ENCODE data around the gene SPATA25.
"Not testable (repeated sequence)": the region's sequence is repeated elsewhere in the genome, so short reads cannot be mapped to it uniquely, and the experiment has no call there.

Gene SPATA25

DNA sequence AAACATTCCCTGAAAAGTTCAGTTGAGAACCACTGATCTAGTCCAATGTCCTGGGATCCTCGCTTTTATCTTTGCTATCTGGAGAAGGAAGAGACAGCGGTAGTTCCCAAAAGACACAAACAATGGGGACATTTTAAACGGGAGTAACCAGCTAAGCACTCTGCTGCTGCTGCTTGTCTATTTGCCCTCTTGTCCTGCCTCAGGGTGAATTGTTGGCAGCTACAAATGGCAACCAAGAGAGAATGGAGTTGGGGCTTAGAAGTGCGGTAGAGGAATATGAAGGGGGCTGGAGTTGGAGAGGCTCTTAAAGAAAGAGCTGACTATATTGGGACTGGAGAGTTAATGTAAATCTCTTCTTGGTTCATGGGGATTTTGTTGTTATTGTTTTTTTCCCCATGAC is 12.8 kb downstream of the SPATA25 start:
- no peak overlapping the region for H3K4me3 ChIP-seq (ENCODE audit: low read length)
- WGBS (ENCODE audit: extremely low coverage, insufficient coverage, low lambda C conversion rate): no CpG with 5 or more reads among the region's 4 CpGs
- H3K9ac ChIP-seq (ENCODE audit: low read length): no peak overlapping the region
- H3K56ac ChIP-seq (ENCODE audit: low read length): no peak overlapping the region
- no peak overlapping the region for H4K8ac ChIP-seq (ENCODE audit: low read depth, low read length)
- no peaks in the 10 kb centered on the region for H3K27me3 ChIP-seq (ENCODE audit: insufficient read depth, low read length, poor library complexity)
- no peaks in the 10 kb centered on the region for H3K79me2 ChIP-seq (ENCODE audit: control insufficient read depth, insufficient read depth, low read length)
- no peak overlapping the region for H2AK5ac ChIP-seq (ENCODE audit: low read length)
- no peak overlapping the region for H3K23ac ChIP-seq (ENCODE audit: low read length)
- H3K4ac ChIP-seq (ENCODE audit: low read depth, low read length): no peak overlapping the region
- H3K79me1 ChIP-seq (ENCODE audit: low read length): no peaks in the 10 kb centered on the region
- no peak overlapping the region for H4K5ac ChIP-seq (ENCODE audit: low read length)
- H2BK15ac ChIP-seq (replicated peaks; ENCODE audit: low read depth): no peak overlapping the region
- H3K36me3 ChIP-seq (ENCODE audit: control insufficient read depth, insufficient read depth, low read length): no peaks in the 10 kb centered on the region
- DNase-seq: peak; percentile 31
- H3K18ac ChIP-seq (ENCODE audit: low read length): no peak overlapping the region
- H3K4me1 ChIP-seq (ENCODE audit: control insufficient read depth, low read depth, low read length): no peaks in the 10 kb centered on the region
- H2BK120ac ChIP-seq (ENCODE audit: low read depth, low read length): no peak overlapping the region
- no peak overlapping the region for H2BK5ac ChIP-seq (ENCODE audit: low read length)
- H3K4me2 ChIP-seq (ENCODE audit: low read length): no peak overlapping the region
- H3K27ac ChIP-seq (ENCODE audit: low read depth, low read length): no peak overlapping the region

DNA sequence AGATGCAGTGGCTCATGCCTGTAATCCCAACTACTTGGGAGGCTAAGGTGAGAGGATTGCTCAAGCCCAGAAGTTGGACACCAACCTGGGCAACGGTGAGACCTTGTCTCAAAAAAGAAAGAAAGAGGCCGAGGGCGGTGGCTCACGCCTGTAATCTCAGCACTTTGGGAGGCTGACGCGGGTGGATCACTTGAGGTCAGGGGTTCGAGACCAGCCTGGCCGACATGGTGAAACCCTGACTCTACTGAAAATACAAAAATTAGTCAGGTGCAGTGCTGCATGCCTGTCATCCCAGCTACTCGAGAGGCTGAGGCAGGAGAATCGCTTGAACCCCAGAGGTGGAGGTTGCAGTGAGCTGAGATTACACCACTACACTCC is 13.3 kb downstream of the SPATA25 start:
- H3K36me3 ChIP-seq (ENCODE audit: control insufficient read depth, insufficient read depth, low read length); H3K18ac ChIP-seq (ENCODE audit: low read length); H4K8ac ChIP-seq (ENCODE audit: low read depth, low read length): not testable (repeated sequence)

GRCh38 chr20:45873409-45874103 is 13.9 kb downstream of the SPATA25 start:
- no peak overlapping the region for H2BK5ac ChIP-seq (ENCODE audit: low read length)
- H3K4me3 ChIP-seq (ENCODE audit: low read length): no peak overlapping the region
- no peak overlapping the region for H2AK5ac ChIP-seq (ENCODE audit: low read length)
- H2BK120ac ChIP-seq (ENCODE audit: low read depth, low read length): no peak overlapping the region
- no peaks in the 10 kb centered on the region for H3K27me3 ChIP-seq (ENCODE audit: insufficient read depth, low read length, poor library complexity)
- H4K8ac ChIP-seq (ENCODE audit: low read depth, low read length): no peak overlapping the region
- no peaks in the 10 kb centered on the region for H3K79me2 ChIP-seq (ENCODE audit: control insufficient read depth, insufficient read depth, low read length)
- H3K79me1 ChIP-seq (ENCODE audit: low read length): no peaks in the 10 kb centered on the region
- DNase-seq: no peak
- no peak overlapping the region for H3K9ac ChIP-seq (ENCODE audit: low read length)
- no peaks in the 10 kb centered on the region for H3K36me3 ChIP-seq (ENCODE audit: control insufficient read depth, insufficient read depth, low read length)
- no peak overlapping the region for H3K23ac ChIP-seq (ENCODE audit: low read length)
- no peak overlapping the region for H3K18ac ChIP-seq (ENCODE audit: low read length)
- no peak overlapping the region for H2BK15ac ChIP-seq (replicated peaks; ENCODE audit: low read depth)
- no CpG with 5 or more reads among the region's 1 CpG for WGBS (ENCODE audit: extremely low coverage, insufficient coverage, low lambda C conversion rate)
- H3K56ac ChIP-seq (ENCODE audit: low read length): no peak overlapping the region
- no peak overlapping the region for H4K5ac ChIP-seq (ENCODE audit: low read length)
- H3K4me2 ChIP-seq (ENCODE audit: low read length): no peak overlapping the region
- H3K4ac ChIP-seq (ENCODE audit: low read depth, low read length): no peak overlapping the region
- H3K4me1 ChIP-seq (ENCODE audit: control insufficient read depth, low read depth, low read length): no peaks in the 10 kb centered on the region
- no peak overlapping the region for H3K27ac ChIP-seq (ENCODE audit: low read depth, low read length)

More for the DNA sequence above, 13.3 kb downstream of the SPATA25 start:
- not testable (repeated sequence) for H4K5ac ChIP-seq (ENCODE audit: low read length); H3K4me2 ChIP-seq (ENCODE audit: low read length); H3K27me3 ChIP-seq (ENCODE audit: insufficient read depth, low read length, poor library complexity); H3K4me1 ChIP-seq (ENCODE audit: control insufficient read depth, low read depth, low read length); H2AK5ac ChIP-seq (ENCODE audit: low read length); H3K4ac ChIP-seq (ENCODE audit: low read depth, low read length); H3K79me1 ChIP-seq (ENCODE audit: low read length); H3K27ac ChIP-seq (ENCODE audit: low read depth, low read length); H3K56ac ChIP-seq (ENCODE audit: low read length); H2BK15ac ChIP-seq (replicated peaks; ENCODE audit: low read depth); H3K9ac ChIP-seq (ENCODE audit: low read length); H2BK120ac ChIP-seq (ENCODE audit: low read depth, low read length); DNase-seq; H3K4me3 ChIP-seq (ENCODE audit: low read length); H3K23ac ChIP-seq (ENCODE audit: low read length); H2BK5ac ChIP-seq (ENCODE audit: low read length); H3K79me2 ChIP-seq (ENCODE audit: control insufficient read depth, insufficient read depth, low read length)
- no CpG with 5 or more reads among the region's 10 CpGs for WGBS (ENCODE audit: extremely low coverage, insufficient coverage, low lambda C conversion rate)

DNA sequence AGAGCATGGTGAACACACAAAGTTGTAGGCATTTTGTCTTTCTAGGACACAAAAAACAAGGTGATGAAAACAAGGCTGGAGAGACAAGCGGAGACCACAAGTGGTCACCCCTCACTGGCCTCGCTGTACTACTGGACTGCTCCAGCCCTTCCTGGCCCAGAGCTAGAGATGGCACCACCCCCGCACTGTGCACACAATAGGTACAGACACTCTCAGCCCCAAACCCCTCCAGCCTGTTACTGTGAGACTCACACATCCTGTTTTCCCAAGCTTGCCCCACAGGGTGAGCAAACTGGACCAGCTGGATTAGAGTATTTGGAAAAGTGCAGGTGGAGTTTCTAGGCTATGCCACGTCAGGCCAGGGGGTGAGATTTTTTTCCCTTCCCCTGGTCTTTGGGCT is 14.8 kb downstream of the SPATA25 start:
- Histone ChIP-seq H4K8ac (ENCODE audit: low read depth, low read length) (no peak overlapping the region), H3K4ac (ENCODE audit: low read depth, low read length) (no peak overlapping the region), H3K23ac (ENCODE audit: low read length) (no peak overlapping the region), H3K27ac (ENCODE audit: low read depth, low read length) (no peak overlapping the region), H3K27me3 (ENCODE audit: insufficient read depth, low read length, poor library complexity) (no peaks in the 10 kb centered on the region), H3K4me2 (ENCODE audit: low read length) (no peak overlapping the region), H2BK120ac (ENCODE audit: low read depth, low read length) (no peak overlapping the region), H3K36me3 (ENCODE audit: control insufficient read depth, insufficient read depth, low read length) (no peaks in the 10 kb centered on the region), H2AK5ac (ENCODE audit: low read length) (no peak overlapping the region), H3K9ac (ENCODE audit: low read length) (no peak overlapping the region), H2BK15ac (replicated peaks; ENCODE audit: low read depth) (no peak overlapping the region), H3K4me3 (ENCODE audit: low read length) (no peak overlapping the region), H2BK5ac (ENCODE audit: low read length) (no peak overlapping the region), H3K4me1 (ENCODE audit: control insufficient read depth, low read depth, low read length) (no peaks in the 10 kb centered on the region), H3K18ac (ENCODE audit: low read length) (no peak overlapping the region), H4K5ac (ENCODE audit: low read length) (no peak overlapping the region), H3K79me2 (ENCODE audit: control insufficient read depth, insufficient read depth, low read length) (no peaks in the 10 kb centered on the region), H3K56ac (ENCODE audit: low read length) (no peak overlapping the region), H3K79me1 (ENCODE audit: low read length) (no peaks in the 10 kb centered on the region)
- no CpG with 5 or more reads among the region's 4 CpGs for WGBS (ENCODE audit: extremely low coverage, insufficient coverage, low lambda C conversion rate)
- DNase-seq: peak; percentile 18

DNA sequence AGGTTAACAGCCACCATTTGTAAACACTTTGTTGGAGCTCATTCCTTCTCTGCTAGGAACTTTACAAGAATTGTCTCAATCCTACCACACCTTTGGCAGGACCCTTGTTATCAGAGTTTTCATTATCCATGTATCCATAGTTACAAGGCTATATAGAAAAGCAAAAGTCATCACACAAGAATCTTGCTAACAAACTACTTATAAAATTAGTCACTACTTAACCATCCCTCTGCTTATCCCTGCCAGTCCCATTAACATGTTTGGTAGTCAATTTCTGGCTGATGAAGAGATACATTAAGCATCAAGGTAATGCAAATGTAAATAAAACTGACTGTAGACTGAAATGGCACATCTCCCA is 19.6 kb downstream of the SPATA25 start:
- no peaks in the 10 kb centered on the region for H3K27me3 ChIP-seq (ENCODE audit: insufficient read depth, low read length, poor library complexity)
- no peaks in the 10 kb centered on the region for H3K4me1 ChIP-seq (ENCODE audit: control insufficient read depth, low read depth, low read length)
- no peak overlapping the region for H3K4ac ChIP-seq (ENCODE audit: low read depth, low read length)
- H4K5ac ChIP-seq (ENCODE audit: low read length): no peak overlapping the region
- no peaks in the 10 kb centered on the region for H3K36me3 ChIP-seq (ENCODE audit: control insufficient read depth, insufficient read depth, low read length)
- H3K27ac ChIP-seq (ENCODE audit: low read depth, low read length): no peak overlapping the region
- no peak overlapping the region for H3K4me2 ChIP-seq (ENCODE audit: low read length)
- H2BK5ac ChIP-seq (ENCODE audit: low read length): no peak overlapping the region
- H3K9ac ChIP-seq (ENCODE audit: low read length): no peak overlapping the region
- H2BK120ac ChIP-seq (ENCODE audit: low read depth, low read length): no peak overlapping the region
- H4K8ac ChIP-seq (ENCODE audit: low read depth, low read length): no peak overlapping the region
- no peak overlapping the region for H2BK15ac ChIP-seq (replicated peaks; ENCODE audit: low read depth)
- H3K4me3 ChIP-seq (ENCODE audit: low read length): no peak overlapping the region
- DNase-seq: peak; percentile 32
- no peak overlapping the region for H2AK5ac ChIP-seq (ENCODE audit: low read length)
- no peaks in the 10 kb centered on the region for H3K79me1 ChIP-seq (ENCODE audit: low read length)
- no peak overlapping the region for H3K23ac ChIP-seq (ENCODE audit: low read length)
- H3K56ac ChIP-seq (ENCODE audit: low read length): no peak overlapping the region
- no peaks in the 10 kb centered on the region for H3K79me2 ChIP-seq (ENCODE audit: control insufficient read depth, insufficient read depth, low read length)
- no peak overlapping the region for H3K18ac ChIP-seq (ENCODE audit: low read length)

DNA sequence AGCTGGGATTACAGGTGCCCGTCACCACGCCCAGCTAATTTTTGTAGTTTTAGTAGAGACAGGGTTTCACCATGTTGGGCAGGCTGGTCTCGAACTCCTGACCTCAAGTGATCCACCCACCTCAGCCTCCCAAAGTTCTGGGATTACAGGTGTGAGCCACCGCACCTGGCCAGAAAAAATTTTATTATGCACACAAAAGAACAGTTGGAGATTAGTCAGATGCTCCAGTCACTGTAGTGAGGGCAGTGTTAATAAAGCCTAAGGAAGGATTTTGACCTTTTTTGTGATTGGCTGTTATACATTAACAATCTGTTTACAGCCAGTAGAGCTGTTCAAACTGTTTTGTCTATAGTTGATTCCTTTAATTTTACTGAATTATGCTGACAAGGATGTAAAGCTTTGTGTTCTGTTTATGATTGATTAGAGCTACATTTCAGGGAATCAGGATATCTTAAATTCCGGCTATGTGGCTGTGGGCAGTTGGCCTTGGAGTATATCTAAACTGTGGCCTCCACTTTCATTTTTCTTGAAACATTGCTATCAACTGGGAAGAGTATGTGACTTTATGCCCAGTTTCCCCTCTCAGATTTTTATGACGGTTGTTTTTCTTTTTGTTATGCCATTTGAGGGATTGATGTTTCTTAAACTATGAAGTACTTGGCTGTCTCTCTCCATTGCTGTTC is 20.1 kb downstream of the SPATA25 start:
- no peak overlapping the region for H3K56ac ChIP-seq (ENCODE audit: low read length)
- no peak overlapping the region for H3K23ac ChIP-seq (ENCODE audit: low read length)
- no peak for DNase-seq
- WGBS (ENCODE audit: extremely low coverage, insufficient coverage, low lambda C conversion rate): no CpG with 5 or more reads among the region's 6 CpGs
- no peak overlapping the region for H3K27ac ChIP-seq (ENCODE audit: low read depth, low read length)
- no peaks in the 10 kb centered on the region for H3K79me1 ChIP-seq (ENCODE audit: low read length)
- no peak overlapping the region for H2AK5ac ChIP-seq (ENCODE audit: low read length)
- H3K79me2 ChIP-seq (ENCODE audit: control insufficient read depth, insufficient read depth, low read length): no peaks in the 10 kb centered on the region
- no peak overlapping the region for H3K4ac ChIP-seq (ENCODE audit: low read depth, low read length)
- H3K27me3 ChIP-seq (ENCODE audit: insufficient read depth, low read length, poor library complexity): no peaks in the 10 kb centered on the region
- no peaks in the 10 kb centered on the region for H3K4me1 ChIP-seq (ENCODE audit: control insufficient read depth, low read depth, low read length)
- no peak overlapping the region for H4K8ac ChIP-seq (ENCODE audit: low read depth, low read length)
- H3K18ac ChIP-seq (ENCODE audit: low read length): no peak overlapping the region
- H3K4me2 ChIP-seq (ENCODE audit: low read length): no peak overlapping the region
- H4K5ac ChIP-seq (ENCODE audit: low read length): no peak overlapping the region
- no peak overlapping the region for H2BK120ac ChIP-seq (ENCODE audit: low read depth, low read length)
- H3K36me3 ChIP-seq (ENCODE audit: control insufficient read depth, insufficient read depth, low read length): no peaks in the 10 kb centered on the region
- H3K4me3 ChIP-seq (ENCODE audit: low read length): no peak overlapping the region
- no peak overlapping the region for H2BK5ac ChIP-seq (ENCODE audit: low read length)
- no peak overlapping the region for H2BK15ac ChIP-seq (replicated peaks; ENCODE audit: low read depth)
- no peak overlapping the region for H3K9ac ChIP-seq (ENCODE audit: low read length)

Data from mesendoderm (in vitro differentiated cells).